ENCODE data around the gene CR1. TPM values are rescaled to one million over a fixed set of nuclear protein-coding genes. Genes with fewer than 3 reads are reported as not detected.
"Not testable (repeated sequence)": the region's sequence is repeated elsewhere in the genome, so short reads cannot be mapped to it uniquely, and the experiment has no call there.

CR1 gene
- total and polyA plus RNA-seq, 2 donors (not counting 3 experiments of a cell fraction or from before 2014, with no cell fraction given) = not detected

DNA sequence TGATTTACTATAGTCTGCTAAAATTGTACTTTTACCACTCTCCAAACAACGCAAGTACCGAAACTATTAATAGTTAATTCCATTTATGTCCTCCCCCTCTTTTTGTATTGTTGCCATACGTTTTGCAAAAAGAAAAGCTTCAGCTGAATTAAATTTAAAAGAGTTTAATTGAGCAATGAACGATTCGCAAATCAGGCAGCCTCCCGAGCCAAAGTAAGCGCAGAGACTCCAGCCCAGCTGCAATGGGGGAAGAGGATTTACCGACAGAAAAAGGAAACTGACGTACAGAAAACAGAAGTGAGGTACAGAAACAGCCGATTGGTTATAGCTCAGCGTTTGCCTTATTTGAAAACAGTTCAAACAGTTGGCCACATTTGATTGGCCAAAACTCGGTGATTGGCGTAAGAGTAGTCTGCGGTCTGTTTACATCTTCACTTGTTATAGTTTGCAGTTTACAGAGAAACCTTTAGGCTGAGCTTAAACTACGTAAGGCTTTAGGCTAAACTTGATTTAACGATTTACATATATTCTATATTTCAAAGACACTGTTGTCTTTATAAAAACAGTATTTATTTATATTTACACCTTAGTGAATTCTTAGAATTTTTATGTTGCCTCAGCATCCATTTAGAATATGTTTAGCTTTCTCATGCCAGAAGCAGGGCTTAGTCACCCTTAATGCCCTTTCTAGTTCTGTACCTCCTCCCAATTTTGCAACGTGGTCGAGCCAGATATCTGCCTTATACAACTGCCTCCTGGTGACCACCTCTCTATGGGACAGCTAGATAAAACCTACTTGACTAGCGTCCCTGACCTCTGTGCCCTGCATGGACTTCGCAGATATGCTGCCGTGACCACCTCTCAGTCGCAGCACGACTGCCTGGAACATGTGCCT, 23.8 kb downstream of the CR1 start:
- dilution Hi-C loops (cut with MboI; ENCODE audit: extremely low pct_ligation_motif_present, low sequenced_read_pairs) = no loop called here
- Histone ChIP-seq H3K27me3 (ENCODE audit: control insufficient read depth in 2 of 2, insufficient read depth in 2 of 2, low read length in 2 of 2) (peaks cover 0 to 7% of the 10 kb centered on the region in 2 experiments), H2AFZ (ENCODE audit: low read depth, low read length) (no peak overlapping the region), H3K4me1 (ENCODE audit: control insufficient read depth, extremely low read depth, insufficient read depth, low read length) (no peaks in the 10 kb centered on the region), H3K36me3 (ENCODE audit: control insufficient read depth in 2 of 2, extremely low read depth in 1 of 2, insufficient read depth in 2 of 2, low read length in 2 of 2) (no peaks in the 10 kb centered on the region), H3K9me1 (replicated peaks; ENCODE audit: control insufficient read depth, extremely low read depth, insufficient read depth, low read length) (no peaks in the 10 kb centered on the region), H4K20me1 (replicated peaks; ENCODE audit: control insufficient read depth, extremely low read depth, insufficient read depth, low read length) (no peaks in the 10 kb centered on the region), H3K9ac (replicated peaks; ENCODE audit: extremely low read depth, insufficient read depth, low read length) (no peak overlapping the region), H3K4me3 (replicated peaks in 1 of 3; ENCODE audit: insufficient read depth in 1 of 3, low read depth in 1 of 3, low read length in 3 of 3) (no peak overlapping the region), H3K4me2 (ENCODE audit: insufficient read depth, low read length) (no peak overlapping the region), H3K27ac (ENCODE audit: insufficient read depth, low read depth, low read length) (no peak overlapping the region), H3K9me3 (replicated peaks; ENCODE audit: control insufficient read depth, insufficient read depth, low read length) (no peaks in the 10 kb centered on the region), H3K79me2 (ENCODE audit: control insufficient read depth, insufficient read depth, low read length) (no peaks in the 10 kb centered on the region)
- intact Hi-C loops (cut with micrococcal nuclease) = no loop called here
- CTCF ChIA-PET = interaction anchor here (1.9 kb wide), 1 partner anchor 20 kb away, joined by 7 read pairs; no protein-coding TSS in a partner anchor
- FAIRE-seq (no peak), DNase-seq (ENCODE audit: low read depth, low spot score) (no peak)
- BruUV-seq (replicated peaks) = no TSS peak
- TF ChIP-seq GATA2 (IDR thresholded peaks at IDR 0.05; ENCODE audit: insufficient read depth, insufficient read length, low read depth, low read length) (no peak), POLR2AphosphoS5 (IDR thresholded peaks at IDR 0.05; ENCODE audit: insufficient read depth, low read depth, low read length) (no peak), CTCF (IDR thresholded peaks at IDR 0.05; ENCODE audit: extremely low read depth in 1 of 2, insufficient read depth in 1 of 2, low read depth in 1 of 2, low read length in 2 of 2) (no peak), EZH2 (IDR thresholded peaks at IDR 0.05; ENCODE audit: borderline replicate concordance, low read depth, low read length, severe bottlenecking) (no peak), MYC (IDR thresholded peaks at IDR 0.05; ENCODE audit: low read depth, low read length) (no peak), MAX (IDR thresholded peaks at IDR 0.05; ENCODE audit: insufficient read depth, insufficient read length) (no peak), POLR2A (IDR thresholded peaks at IDR 0.05; ENCODE audit: low read depth, low read length) (no peak), JUN (IDR thresholded peaks at IDR 0.05; ENCODE audit: borderline replicate concordance, insufficient read depth, insufficient read length, low read depth) (no peak), FOS (IDR thresholded peaks at IDR 0.05; ENCODE audit: borderline replicate concordance, insufficient read depth, low read length) (no peak)
- POLR2A ChIA-PET = no interaction called here

GRCh38 chr1:207520400-207521345, 24.7 kb downstream of the CR1 start:
- POLR2A ChIA-PET; H3K9me1 ChIP-seq (replicated peaks; ENCODE audit: control insufficient read depth, extremely low read depth, insufficient read depth, low read length); H3K36me3 ChIP-seq (ENCODE audit: control insufficient read depth in 2 of 2, extremely low read depth in 1 of 2, insufficient read depth in 2 of 2, low read length in 2 of 2); H3K4me1 ChIP-seq (ENCODE audit: control insufficient read depth, extremely low read depth, insufficient read depth, low read length); H3K9me3 ChIP-seq (replicated peaks; ENCODE audit: control insufficient read depth, insufficient read depth, low read length); H3K27me3 ChIP-seq (ENCODE audit: control insufficient read depth in 2 of 2, insufficient read depth in 2 of 2, low read length in 2 of 2); DNase-seq (ENCODE audit: low read depth, low spot score); dilution Hi-C loops (cut with MboI; ENCODE audit: extremely low pct_ligation_motif_present, low sequenced_read_pairs); H3K27ac ChIP-seq (ENCODE audit: insufficient read depth, low read depth, low read length); H3K9ac ChIP-seq (replicated peaks; ENCODE audit: extremely low read depth, insufficient read depth, low read length); intact Hi-C loops (cut with micrococcal nuclease); FAIRE-seq; H2AFZ ChIP-seq (ENCODE audit: low read depth, low read length); H3K4me2 ChIP-seq (ENCODE audit: insufficient read depth, low read length); H3K79me2 ChIP-seq (ENCODE audit: control insufficient read depth, insufficient read depth, low read length); H4K20me1 ChIP-seq (replicated peaks; ENCODE audit: control insufficient read depth, extremely low read depth, insufficient read depth, low read length); BruUV-seq (replicated peaks); H3K4me3 ChIP-seq (replicated peaks in 1 of 3; ENCODE audit: insufficient read depth in 1 of 3, low read depth in 1 of 3, low read length in 3 of 3): not testable (repeated sequence)
- CTCF ChIA-PET = interaction anchor here (1.9 kb wide), 1 partner anchor 21 kb away, joined by 7 read pairs; no protein-coding TSS in a partner anchor
